Ishikawa (cell line): ENCODE results near the gene CLDN20.

Source experiments
- CEBPB ChIP-seq: IDR thresholded peaks from 2 replicates; pipeline ENCODE4 v1.6.1; 2012
- CREB1 ChIP-seq: IDR thresholded peaks from 2 replicates; pipeline ENCODE4 v1.6.1; 2012; ENCODE audit warnings: low read depth
- EGR1 ChIP-seq: IDR thresholded peaks from 2 replicates; pipeline ENCODE4 v1.6.1; 2012
- EP300 ChIP-seq: IDR thresholded peaks from 2 replicates; pipeline ENCODE4 v1.6.1; 2012; ENCODE audit warnings: borderline replicate concordance
- FOXM1 ChIP-seq: IDR thresholded peaks from 2 replicates; pipeline ENCODE4 v1.6.1; 2012; ENCODE audit warnings: low read depth, borderline replicate concordance
- NFIC ChIP-seq: IDR thresholded peaks from 2 replicates; pipeline ENCODE4 v1.6.1; 2012
- RAD21 ChIP-seq: IDR thresholded peaks from 2 replicates; pipeline ENCODE4 v1.6.1; 2012; ENCODE audit warnings: low read depth
- REST ChIP-seq: IDR thresholded peaks from 2 replicates; pipeline ENCODE4 v1.6.1; 2012; ENCODE audit warnings: low read depth, mild to moderate bottlenecking
- TAF1 ChIP-seq: IDR thresholded peaks from 2 replicates; pipeline ENCODE4 v1.6.1; 2012; ENCODE audit warnings: low read depth, mild to moderate bottlenecking
- TCF12 ChIP-seq: IDR thresholded peaks from 2 replicates; pipeline ENCODE4 v1.6.1; 2012; ENCODE audit warnings: low read depth
- TEAD4 ChIP-seq: IDR thresholded peaks from 2 replicates; pipeline ENCODE4 v1.6.1; 2012
- YY1 ChIP-seq: IDR thresholded peaks from 2 replicates; pipeline ENCODE4 v1.6.1; 2012; ENCODE audit warnings: low read depth
- ZBTB7A ChIP-seq: IDR thresholded peaks from 2 replicates; pipeline ENCODE4 v1.6.1; 2012; ENCODE audit warnings: low read depth
- TF ChIP-seq, protein P1 (sequence below): IDR thresholded peaks from 2 replicates; pipeline ENCODE4 v1.6.1; 2012
- TF ChIP-seq, protein P2 (sequence below): IDR thresholded peaks from 2 replicates; pipeline ENCODE4 v1.6.1; 2012

Gene CLDN20

DNA sequence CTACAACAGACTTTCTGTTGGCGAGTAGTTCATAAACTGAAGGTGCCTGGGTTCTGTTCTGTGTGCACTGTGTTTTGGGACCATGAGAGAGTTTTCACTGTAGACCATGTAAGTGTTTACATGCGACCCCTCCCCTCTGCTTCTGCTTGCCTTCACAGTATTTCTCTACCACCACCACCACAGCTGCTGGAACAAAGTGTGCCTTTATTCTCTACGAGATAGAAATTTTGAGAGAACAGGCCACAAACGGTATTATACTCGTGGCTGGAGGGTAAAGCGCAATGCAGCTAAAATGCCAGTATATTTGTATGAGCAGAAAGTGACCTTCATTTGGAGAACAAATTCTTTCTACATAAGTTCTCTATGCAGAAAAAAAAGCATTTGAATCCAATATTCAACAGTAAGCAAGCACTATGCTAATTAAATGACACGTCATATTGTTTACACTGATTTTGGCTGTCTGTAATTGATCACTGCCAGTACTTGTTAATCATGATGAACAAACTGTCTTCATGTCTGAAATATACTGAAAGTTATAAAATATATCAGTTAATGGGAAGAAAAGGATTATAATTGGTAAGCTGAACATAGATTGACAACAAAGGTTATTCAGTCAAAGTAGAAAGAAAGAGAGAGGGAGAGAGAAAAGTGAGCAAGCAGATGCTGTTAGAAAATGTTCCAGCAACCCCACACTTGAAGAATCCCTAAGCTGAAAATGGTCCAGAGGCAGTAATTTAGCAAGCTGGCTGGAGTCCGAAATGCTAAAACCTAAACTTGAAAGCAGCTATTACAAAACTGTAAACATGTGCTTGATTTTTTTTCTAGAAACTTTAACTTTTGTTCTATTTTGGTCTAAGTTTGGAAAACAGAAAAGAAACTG lies 8.8 kb downstream of the CLDN20 start:
- TF ChIP-seq EGR1 = no peak
- no peak for TF ChIP-seq RAD21
- TF ChIP-seq TAF1 = no peak
- TF ChIP-seq, protein P1, sequence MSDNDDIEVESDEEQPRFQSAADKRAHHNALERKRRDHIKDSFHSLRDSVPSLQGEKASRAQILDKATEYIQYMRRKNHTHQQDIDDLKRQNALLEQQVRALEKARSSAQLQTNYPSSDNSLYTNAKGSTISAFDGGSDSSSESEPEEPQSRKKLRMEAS = no peak
- TF ChIP-seq, protein P2, sequence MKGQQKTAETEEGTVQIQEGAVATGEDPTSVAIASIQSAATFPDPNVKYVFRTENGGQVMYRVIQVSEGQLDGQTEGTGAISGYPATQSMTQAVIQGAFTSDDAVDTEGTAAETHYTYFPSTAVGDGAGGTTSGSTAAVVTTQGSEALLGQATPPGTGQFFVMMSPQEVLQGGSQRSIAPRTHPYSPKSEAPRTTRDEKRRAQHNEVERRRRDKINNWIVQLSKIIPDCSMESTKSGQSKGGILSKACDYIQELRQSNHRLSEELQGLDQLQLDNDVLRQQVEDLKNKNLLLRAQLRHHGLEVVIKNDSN = no peak

- TF ChIP-seq EGR1 = no peak
- TF ChIP-seq TAF1 = no peak
- no peak for TF ChIP-seq TEAD4
- no peak for TF ChIP-seq NFIC
- no peak for TF ChIP-seq TCF12
- TF ChIP-seq ZBTB7A = no peak
- TF ChIP-seq CREB1 = no peak
- TF ChIP-seq YY1 = no peak
These were observed 9.6 kb downstream of the CLDN20 start for GRCh38 chr6:155273431-155273830.

DNA sequence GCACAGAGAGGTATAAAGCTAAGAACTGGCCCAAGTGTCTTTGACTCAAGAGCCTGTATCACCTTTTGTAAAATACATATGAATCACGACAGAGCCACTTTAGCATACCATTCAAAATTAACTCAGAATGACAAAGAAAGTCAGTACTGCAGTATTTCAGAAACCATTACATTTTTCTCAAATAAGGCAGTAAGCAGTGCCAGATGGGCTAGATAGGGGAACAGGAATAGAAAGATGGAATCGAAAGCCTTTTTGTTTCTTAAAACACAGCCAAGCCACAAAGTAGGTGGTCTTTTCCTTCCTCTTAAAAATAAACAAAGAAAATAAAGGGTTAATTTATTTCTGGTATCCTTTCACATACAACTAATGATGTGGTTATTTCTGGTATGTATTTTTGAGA lies 10.3 kb downstream of the CLDN20 start:
- TF ChIP-seq NFIC (no peak), TCF12 (no peak), TAF1 (no peak), FOXM1 (no peak), TEAD4 (no peak), YY1 (no peak), EP300 (no peak), CEBPB (no peak), REST (no peak), ZBTB7A (no peak), CREB1 (no peak), EGR1 (no peak), RAD21 (no peak)
- TF ChIP-seq, protein P1 = no peak
- TF ChIP-seq, protein P2 = no peak

GRCh38 chr6:155274533-155274932 lies 10.7 kb downstream of the CLDN20 start:
- no peak for TF ChIP-seq TAF1
- TF ChIP-seq NFIC = no peak
- TF ChIP-seq ZBTB7A = no peak
- no peak for TF ChIP-seq TEAD4
- no peak for TF ChIP-seq EGR1
- no peak for TF ChIP-seq YY1
- TF ChIP-seq TCF12 = no peak
- TF ChIP-seq FOXM1 = no peak
- TF ChIP-seq CREB1 = no peak
- no peak for TF ChIP-seq RAD21
- TF ChIP-seq, protein P2 = no peak
- no peak for TF ChIP-seq REST

DNA sequence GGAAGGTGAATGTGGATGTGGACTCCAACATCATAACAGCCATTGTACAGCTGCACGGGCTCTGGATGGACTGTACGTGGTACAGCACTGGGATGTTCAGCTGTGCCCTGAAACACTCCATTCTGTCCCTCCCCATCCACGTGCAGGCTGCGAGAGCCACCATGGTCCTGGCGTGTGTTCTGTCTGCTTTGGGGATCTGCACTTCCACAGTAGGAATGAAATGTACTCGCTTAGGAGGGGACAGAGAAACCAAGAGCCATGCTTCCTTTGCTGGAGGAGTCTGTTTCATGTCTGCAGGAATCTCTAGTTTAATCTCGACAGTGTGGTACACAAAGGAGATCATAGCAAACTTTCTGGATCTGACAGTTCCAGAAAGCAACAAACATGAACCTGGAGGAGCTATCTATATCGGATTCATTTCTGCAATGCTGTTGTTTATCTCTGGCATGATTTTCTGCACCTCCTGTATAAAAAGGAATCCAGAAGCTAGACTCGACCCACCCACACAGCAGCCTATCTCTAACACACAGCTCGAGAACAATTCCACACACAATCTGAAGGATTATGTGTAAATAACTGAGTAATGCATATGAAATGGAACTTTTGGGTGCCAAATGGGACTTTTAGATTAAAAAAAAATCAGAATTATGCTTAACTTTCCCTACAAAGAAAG lies 12.1 kb downstream of the CLDN20 start:
- TF ChIP-seq CEBPB (no peak), CREB1 (no peak), TCF12 (no peak), REST (no peak), RAD21 (no peak), FOXM1 (no peak), NFIC (no peak), EGR1 (no peak), TEAD4 (no peak), TAF1 (no peak), ZBTB7A (no peak), EP300 (no peak), YY1 (no peak)
- TF ChIP-seq, protein P2 = no peak
- TF ChIP-seq, protein P1 = no peak
